Endothelial cell of umbilical vein (primary cell): ENCODE results near the gene MMP21. TPM values are rescaled to one million over a fixed set of nuclear protein-coding genes. Genes with fewer than 3 reads are reported as not detected.

Experiments used
- BruUV-seq: library from RNA; stranded (reverse); fragments of 400-500 nt; replicated peaks from 2 replicates; lab custom pipeline; 2021; lab: Mats Ljungman, UMichigan
- CTCF ChIA-PET: fragments of 300-600, 350-600 bp; sonication (Branson Sonifier 250); formaldehyde crosslinking; loops from one replicate; lab custom pipeline; 2021; ENCODE audit warnings: antibody characterized with exemption, inconsistent platforms; lab: Charles Lee
- POLR2A ChIA-PET: fragments of 300-600, 350-600 bp; sonication (Branson Sonifier 250); formaldehyde crosslinking; loops from one replicate; lab custom pipeline; 2021; ENCODE audit warnings: antibody characterized with exemption, inconsistent platforms; lab: Charles Lee
- DNase-seq: peaks from one replicate; pipeline ENCODE4 v3.0.0-alpha.2; 2011; ENCODE audit warnings: low read depth, low spot score
- FAIRE-seq: peaks from 2 replicates; lab custom pipeline; 2011; peaks lifted over from hg19 to GRCh38; lab: Jason Lieb, UNC
- H2AFZ ChIP-seq: 2 replicates; pipeline ENCODE4 v1.6.0; 2012; ENCODE audit warnings: low read depth, low read length, control low read depth, inconsistent platforms
- H3K27ac ChIP-seq: 2 replicates; pipeline ENCODE4 v1.5.1; 2011; ENCODE audit warnings: low read depth, mild to moderate bottlenecking, control low read depth, low read length, moderate library complexity; ENCODE audit not compliant: insufficient read depth
- H3K27me3 ChIP-seq, 2 experiments: 2 replicates each; pipeline versions ENCODE4 v1.6.0 to v1.6.1; 2011; ENCODE audit warnings: low read length in 2 of 2, mixed read lengths in 1 of 2; ENCODE audit not compliant: control insufficient read depth in 2 of 2, insufficient read depth in 2 of 2
- H3K36me3 ChIP-seq, 2 experiments: 2 replicates in 1 of 2; 3 replicates in 1 of 2; pipeline ENCODE4 v1.5.1; 2011; ENCODE audit warnings: low read length in 2 of 2, mild to moderate bottlenecking in 1 of 2, moderate library complexity in 1 of 2; ENCODE audit not compliant: control insufficient read depth in 2 of 2, insufficient read depth in 2 of 2; ENCODE audit errors: extremely low read depth in 1 of 2
- H3K4me1 ChIP-seq: 3 replicates; pipeline ENCODE4 v1.5.1; 2011; ENCODE audit warnings: mild to moderate bottlenecking, low read length; ENCODE audit not compliant: control insufficient read depth, insufficient read depth; ENCODE audit errors: extremely low read depth
- H3K4me2 ChIP-seq: 2 replicates; pipeline ENCODE4 v1.6.1; 2011; ENCODE audit warnings: low read length, control low read depth, mixed read lengths; ENCODE audit not compliant: insufficient read depth
- H3K4me3 ChIP-seq, 3 experiments: fragments of 200-600 bp in 1 of 3; sonication (generic), shearing (Covaris generic) in 1 of 3; replicated peaks in 1 of 3; 2 replicates each; pipeline ENCODE4 v1.5.1; 2011 to 2016; ENCODE audit warnings: control low read depth in 3 of 3, low read length in 3 of 3, mild to moderate bottlenecking in 2 of 3, inconsistent platforms in 1 of 3, low read depth in 1 of 3, moderate library complexity in 1 of 3; ENCODE audit not compliant: insufficient read depth in 1 of 3
- H3K79me2 ChIP-seq: 2 replicates; pipeline ENCODE4 v1.6.0; 2012; ENCODE audit warnings: low read length, inconsistent platforms; ENCODE audit not compliant: control insufficient read depth, insufficient read depth
- H3K9ac ChIP-seq: replicated peaks from 2 replicates; pipeline ENCODE3; 2011; ENCODE audit warnings: low read length, control low read depth; ENCODE audit not compliant: insufficient read depth; ENCODE audit errors: extremely low read depth
- H3K9me1 ChIP-seq: replicated peaks from 3 replicates; pipeline ENCODE4 v1.6.0; 2011; ENCODE audit warnings: mild to moderate bottlenecking, low read length; ENCODE audit not compliant: control insufficient read depth, insufficient read depth; ENCODE audit errors: extremely low read depth
- H3K9me3 ChIP-seq: replicated peaks from 2 replicates; pipeline ENCODE4 v1.5.1; 2012; ENCODE audit warnings: low read length, inconsistent platforms; ENCODE audit not compliant: control insufficient read depth, insufficient read depth
- H4K20me1 ChIP-seq: replicated peaks from 2 replicates; pipeline ENCODE3; 2011; ENCODE audit warnings: mild to moderate bottlenecking, low read length; ENCODE audit not compliant: control insufficient read depth, insufficient read depth; ENCODE audit errors: extremely low read depth
- CTCF ChIP-seq, 2 donors: IDR thresholded peaks; 1 replicate in 1 of 2; 2 replicates in 1 of 2; pipeline ENCODE4 v1.5.1; 2011; ENCODE audit warnings: low read length in 2 of 2, mild to moderate bottlenecking in 2 of 2, moderate library complexity in 2 of 2, control low read depth in 1 of 2, inconsistent platforms in 1 of 2, low read depth in 1 of 2; ENCODE audit not compliant: insufficient read depth in 1 of 2; ENCODE audit errors: extremely low read depth in 1 of 2
- EZH2 ChIP-seq: IDR thresholded peaks from 2 replicates; pipeline ENCODE4 v1.6.1; 2012; ENCODE audit warnings: borderline replicate concordance, low read depth, mild to moderate bottlenecking, moderate library complexity, low read length, inconsistent platforms; ENCODE audit not compliant: severe bottlenecking
- FOS ChIP-seq: IDR thresholded peaks from 2 replicates; pipeline ENCODE4 v1.6.1; 2011; ENCODE audit warnings: mild to moderate bottlenecking, low read length, moderate library complexity, borderline replicate concordance; ENCODE audit not compliant: insufficient read depth
- GATA2 ChIP-seq: IDR thresholded peaks from 2 replicates; pipeline ENCODE4 v1.7.0; 2011; ENCODE audit warnings: low read depth, mild to moderate bottlenecking, moderate library complexity, mixed read lengths, low read length; ENCODE audit not compliant: insufficient read length, insufficient read depth
- JUN ChIP-seq: IDR thresholded peaks from 2 replicates; pipeline ENCODE4 v1.6.1; 2011; ENCODE audit warnings: borderline replicate concordance, low read depth; ENCODE audit not compliant: insufficient read length, insufficient read depth
- MYC ChIP-seq: IDR thresholded peaks from one replicate; pipeline ENCODE4 v1.6.1; 2011; ENCODE audit warnings: mild to moderate bottlenecking, low read depth, low read length
- POLR2A ChIP-seq: IDR thresholded peaks from 2 replicates; pipeline ENCODE4 v1.6.1; 2012; ENCODE audit warnings: low read depth, mild to moderate bottlenecking, control low read depth, low read length
- POLR2AphosphoS5 ChIP-seq: IDR thresholded peaks from 2 replicates; pipeline ENCODE4 v1.6.1; 2012; ENCODE audit warnings: low read depth, mild to moderate bottlenecking, control low read depth, low read length, moderate library complexity; ENCODE audit not compliant: insufficient read depth
- dilution Hi-C: fragments of 300-500 bp; cut with MboI; formaldehyde crosslinking; loops from one replicate; pipeline ENCODE4 v1.15.0; 2019; ENCODE audit warnings: low sequenced_read_pairs; ENCODE audit not compliant: extremely low pct_ligation_motif_present
- intact Hi-C: fragments of 100-400 bp; cut with micrococcal nuclease; formaldehyde crosslinking; loops from one replicate; pipeline ENCODE4 v1.10.0; 2022
- polyA plus RNA-seq, 4 experiments: library from polyadenylated mRNA; depleted of rRNA in 3 of 4; stranded (reverse) in 3 of 4; unstranded in 1 of 4; fragments of >200 nt; gene quantifications; 2 replicates each; pipeline versions ENCODE4 v1.2.1 to v1.2.3, GENCODE V29; 2011 to 2012; ENCODE audit warnings: missing spikeins in 1 of 4
- total RNA-seq: library from RNA; stranded (reverse); gene quantifications from 2 replicates; pipeline ENCODE4 v1.2.3, GENCODE V29; 2021
- TF ChIP-seq, protein P1 (sequence below): IDR thresholded peaks from 2 replicates; pipeline ENCODE4 v1.6.1; 2011; ENCODE audit not compliant: insufficient read depth, insufficient read length

The MMP21 gene
- total and polyA plus RNA-seq, 2 donors (not counting 3 experiments of a cell fraction or from before 2014, with no cell fraction given): 0.06 TPM; not detected in 1

DNA sequence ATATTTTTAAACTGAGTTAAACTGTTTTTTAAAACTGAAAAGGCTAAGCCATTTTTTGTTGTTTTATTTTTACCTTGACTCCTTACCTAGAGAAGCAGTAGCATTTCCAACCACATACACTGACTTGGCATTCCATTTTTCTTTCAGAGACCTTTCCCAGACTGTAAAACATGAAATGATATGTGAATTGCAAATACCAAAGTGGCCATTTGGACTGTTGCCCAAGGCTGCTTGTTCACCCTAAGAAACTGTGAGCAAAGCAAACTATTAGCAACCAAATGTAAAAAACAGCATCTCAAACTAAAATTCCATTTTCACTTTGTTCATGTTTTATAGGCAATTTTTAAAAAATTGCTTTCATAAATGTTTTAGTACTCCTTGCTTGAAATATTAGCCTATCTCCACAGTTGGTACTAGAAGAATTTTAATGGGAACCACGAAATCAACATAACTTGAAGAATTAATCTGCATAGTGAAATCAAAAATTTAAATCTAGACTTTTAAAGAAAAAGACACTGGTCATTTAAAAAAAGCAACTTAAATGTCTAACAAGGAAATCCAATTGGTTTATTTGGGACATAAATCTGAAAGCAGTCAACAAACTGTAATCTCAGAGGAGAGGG lies 36.6 kb upstream of the MMP21 start:
- TF ChIP-seq MYC (no peak), JUN (no peak), GATA2 (no peak), EZH2 (no peak), POLR2AphosphoS5 (no peak), CTCF (IDR thresholded peaks at IDR 0.05; ENCODE audit: extremely low read depth in 1 of 2, insufficient read depth in 1 of 2, low read depth in 1 of 2, low read length in 2 of 2) (no peak), FOS (no peak), POLR2A (no peak)
- TF ChIP-seq, protein P1, sequence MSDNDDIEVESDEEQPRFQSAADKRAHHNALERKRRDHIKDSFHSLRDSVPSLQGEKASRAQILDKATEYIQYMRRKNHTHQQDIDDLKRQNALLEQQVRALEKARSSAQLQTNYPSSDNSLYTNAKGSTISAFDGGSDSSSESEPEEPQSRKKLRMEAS: no peak
- H3K9ac ChIP-seq: no peak overlapping the region
- no peaks in the 10 kb centered on the region for H3K27me3 ChIP-seq
- H3K9me1 ChIP-seq: no peaks in the 10 kb centered on the region
- CTCF ChIA-PET: no interaction called here
- DNase-seq (no peak), FAIRE-seq (no peak)
- no peaks in the 10 kb centered on the region for H3K79me2 ChIP-seq
- no peak overlapping the region for H3K4me3 ChIP-seq
- peaks cover 5 to 6% of the 10 kb centered on the region in 2 experiments for H3K36me3 ChIP-seq
- intact Hi-C loops (no loop called here), dilution Hi-C loops (no loop called here)
- no peak overlapping the region for H3K27ac ChIP-seq
- H3K4me2 ChIP-seq: no peak overlapping the region
- POLR2A ChIA-PET: no interaction called here
- no peak overlapping the region for H2AFZ ChIP-seq
- H4K20me1 ChIP-seq: no peaks in the 10 kb centered on the region
- BruUV-seq: no TSS peak
- H3K4me1 ChIP-seq: no peaks in the 10 kb centered on the region
- no peaks in the 10 kb centered on the region for H3K9me3 ChIP-seq
